ENCODE measurements around the gene KIFBP.
"Not testable (repeated sequence)": the region's sequence is repeated elsewhere in the genome, so short reads cannot be mapped to it uniquely, and the experiment has no call there.

The KIFBP gene

GRCh38 chr10:68957284-68957615, 31.4 kb upstream of the KIFBP start:
- DNase-seq (ENCODE audit: low read depth) = no peak
- TF ChIP-seq CTCF (IDR thresholded peaks at IDR 0.05; ENCODE audit: insufficient read depth, low read depth, low read length, missing control alignments) = no peak
- peak overlapping the region; percentile 87 for H3K4me3 ChIP-seq (ENCODE audit: low read depth, low read length)

GRCh38 chr10:68957654-68958053, 30.9 kb upstream of the KIFBP start:
- peak overlapping the region; percentile 87 for H3K4me3 ChIP-seq (ENCODE audit: low read depth, low read length)
- no peak for TF ChIP-seq CTCF (IDR thresholded peaks at IDR 0.05; ENCODE audit: insufficient read depth, low read depth, low read length, missing control alignments)
- DNase-seq (ENCODE audit: low read depth) = no peak

GRCh38 chr10:68959695-68960527, 28.7 kb upstream of the KIFBP start:
- no peak for TF ChIP-seq CTCF (IDR thresholded peaks at IDR 0.05; ENCODE audit: insufficient read depth, low read depth, low read length, missing control alignments)
- DNase-seq (ENCODE audit: low read depth) = no peak
- H3K4me3 ChIP-seq (ENCODE audit: low read depth, low read length) = no peak overlapping the region

- DNase-seq (ENCODE audit: low read depth) = no peak
- H3K4me3 ChIP-seq (ENCODE audit: low read depth, low read length) = no peak overlapping the region
- TF ChIP-seq CTCF (IDR thresholded peaks at IDR 0.05; ENCODE audit: insufficient read depth, low read depth, low read length, missing control alignments) = no peak
These were observed 25.5 kb upstream of the KIFBP start for GRCh38 chr10:68963151-68963550.

GRCh38 chr10:68973975-68974374, 14.6 kb upstream of the KIFBP start:
- DNase-seq (ENCODE audit: low read depth) = no peak
- no peak overlapping the region for H3K4me3 ChIP-seq (ENCODE audit: low read depth, low read length)
- no peak for TF ChIP-seq CTCF (IDR thresholded peaks at IDR 0.05; ENCODE audit: insufficient read depth, low read depth, low read length, missing control alignments)

GRCh38 chr10:68975936-68976473, 12.6 kb upstream of the KIFBP start:
- not testable (repeated sequence) for H3K4me3 ChIP-seq (ENCODE audit: low read depth, low read length); DNase-seq (ENCODE audit: low read depth)

- DNase-seq (ENCODE audit: low read depth) = not testable (repeated sequence)
These were observed 8.9 kb upstream of the KIFBP start for GRCh38 chr10:68979738-68980137.

GRCh38 chr10:68981074-68981473, 7.5 kb upstream of the KIFBP start:
- no peak overlapping the region for H3K4me3 ChIP-seq (ENCODE audit: low read depth, low read length)
- TF ChIP-seq CTCF (IDR thresholded peaks at IDR 0.05; ENCODE audit: insufficient read depth, low read depth, low read length, missing control alignments) = peak; percentile 22
- DNase-seq (ENCODE audit: low read depth) = no peak

More at GRCh38 chr10:68979738-68980137, 8.9 kb upstream of the KIFBP start:
- H3K4me3 ChIP-seq (ENCODE audit: low read depth, low read length) = not testable (repeated sequence)

All from GM12865 (cell line).